Gastrocnemius medialis (tissue), 4 donors: ENCODE results near the gene BBX. TPM values are rescaled to one million over a fixed set of nuclear protein-coding genes. Genes with fewer than 3 reads are reported as not detected.

Experiments
- ATAC-seq, 2 donors: fragments of 150-250 bp; one replicate each; pipeline ENCODE4 v1.9.1; 2016
- DNase-seq, 2 donors: peaks; one replicate each; pipeline ENCODE4 v3.0.0-alpha.2; 2019
- H3K27ac ChIP-seq, 4 donors: fragments of 200-600 bp; sonication (generic); 1 replicate in 1 of 4; 2 replicates in 3 of 4; pipeline ENCODE4 v1.5.1; 2016 to 2018; ENCODE audit warnings: mild to moderate bottlenecking in 2 of 4, moderate library complexity in 1 of 4
- H3K27me3 ChIP-seq, 3 donors: fragments of 200-600 bp; sonication (generic) in 2 of 3; 1 replicate in 1 of 3; 2 replicates in 2 of 3; pipeline versions ENCODE4 v1.5.1 to v1.6.0; 2016 to 2019; ENCODE audit warnings: mild to moderate bottlenecking in 1 of 3, moderate library complexity in 1 of 3
- H3K36me3 ChIP-seq, 2 donors: fragments of 200-600 bp; sonication (generic) in 1 of 2; one replicate each; pipeline ENCODE4 v1.5.1; 2017 to 2018
- H3K4me1 ChIP-seq, 2 donors: fragments of 200-600 bp; sonication (generic) in 1 of 2; one replicate each; pipeline ENCODE4 v1.5.1; 2016 to 2017; ENCODE audit warnings: mild to moderate bottlenecking in 2 of 2
- H3K4me3 ChIP-seq, 4 donors: fragments of 200-600 bp; sonication (generic) in 3 of 4; 1 replicate in 1 of 4; 2 replicates in 3 of 4; pipeline ENCODE4 v1.5.1; 2016 to 2019; ENCODE audit warnings: mild to moderate bottlenecking in 2 of 4
- H3K9me3 ChIP-seq, 3 donors: fragments of 200-600 bp; sonication (generic) in 2 of 3; 1 replicate in 1 of 3; 2 replicates in 2 of 3; pipeline ENCODE4 v1.5.1; 2016 to 2019
- CTCF ChIP-seq, 5 experiments: fragments of 450-650 bp in 3 of 5; fragments of 200-600 bp in 2 of 5; sonication (generic) in 2 of 5; IDR thresholded peaks in 4 of 5; conservative IDR thresholded peaks in 1 of 5; 1 replicate in 4 of 5; 2 replicates in 1 of 5; pipeline ENCODE4 v1.5.1; 2016 to 2019; ENCODE audit warnings: antibody characterized with exemption in 5 of 5, mild to moderate bottlenecking in 3 of 5, moderate library complexity in 3 of 5
- POLR2A ChIP-seq, 2 donors: fragments of 450-650 bp; IDR thresholded peaks; one replicate each; pipeline ENCODE4 v1.6.1; 2017; ENCODE audit warnings: antibody characterized with exemption in 2 of 2, mild to moderate bottlenecking in 2 of 2, moderate library complexity in 2 of 2
- in situ Hi-C, 4 donors: fragments of 200-750 bp; cut with MboI; loops; one replicate each; pipeline versions ENCODE4 v1.15.0 to v1.8.0; 2017; ENCODE audit warnings: low sequenced_read_pairs in 4 of 4
- intact Hi-C: fragments of 100-400 bp; cut with DNase I; formaldehyde crosslinking; loops from one replicate; pipeline ENCODE4 v1.15.1; 2023; ENCODE audit warnings: low total_unique reads
- total RNA-seq, 4 donors: library from RNA; depleted of rRNA; stranded (reverse); fragments of >200 nt; gene quantifications; one replicate each; pipeline versions ENCODE4 v1.1.0 to v1.2.3, GENCODE V29; 2016

Gene BBX
- total RNA-seq, 4 donors from 2014 or later = 15.2 to 48.3 (median 20.1) TPM

GRCh38 chr3:107674371-107674770, 151.6 kb downstream of the BBX start:
- no peak overlapping the region for H3K4me3 ChIP-seq
- intact Hi-C loops = loop anchor here (2.0 kb wide), 1 partner anchor 14 kb away; no protein-coding TSS in a partner anchor
- H3K27me3 ChIP-seq = no peaks in the 10 kb centered on the region
- no peaks in the 10 kb centered on the region for H3K9me3 ChIP-seq
- in situ Hi-C loops = loop anchor here in 3 of 4 donors (10.0 to 25.0 kb wide), 2 partner anchors 60 to 437 kb away; no protein-coding TSS in a partner anchor
- ATAC-seq (peak; percentile 68 to 70), DNase-seq (no peak)
- H3K36me3 ChIP-seq = no peaks in the 10 kb centered on the region
- TF ChIP-seq POLR2A (IDR thresholded peaks at IDR 0.05) (no peak), CTCF (IDR thresholded peaks at IDR 0.05 in 4 of 5, conservative IDR thresholded peaks at IDR 0.05 in 1 of 5) (no peak)
- H3K27ac ChIP-seq = no peak overlapping the region
- H3K4me1 ChIP-seq = peaks cover 5 to 6% of the 10 kb centered on the region in 2 donors

GRCh38 chr3:107675233-107675900, 152.6 kb downstream of the BBX start:
- Histone ChIP-seq H3K9me3 (no peaks in the 10 kb centered on the region), H3K4me1 (peaks cover 5 to 11% of the 10 kb centered on the region in 2 donors), H3K36me3 (no peaks in the 10 kb centered on the region), H3K27ac (no peak overlapping the region), H3K4me3 (no peak overlapping the region), H3K27me3 (no peaks in the 10 kb centered on the region)
- TF ChIP-seq CTCF (IDR thresholded peaks at IDR 0.05 in 4 of 5, conservative IDR thresholded peaks at IDR 0.05 in 1 of 5) (no peak), POLR2A (IDR thresholded peaks at IDR 0.05) (no peak)
- no peak for DNase-seq
- intact Hi-C loops = loop anchor here (2.0 to 5.0 kb wide), 3 partner anchors 15 to 252 kb away; no protein-coding TSS in a partner anchor
- in situ Hi-C loops = loop anchor here in 2 of 4 donors (10.0 kb wide), 1 partner anchor 59 kb away; no protein-coding TSS in a partner anchor
- no peak for ATAC-seq

- Histone ChIP-seq H3K9me3 (no peaks in the 10 kb centered on the region), H3K27ac (no peak overlapping the region), H3K27me3 (no peaks in the 10 kb centered on the region), H3K4me3 (no peak overlapping the region), H3K36me3 (no peaks in the 10 kb centered on the region), H3K4me1 (peaks cover 0 to 11% of the 10 kb centered on the region in 2 donors)
- in situ Hi-C loops = loop anchor here in 2 of 4 donors (10.0 kb wide), 1 partner anchor 58 kb away; no protein-coding TSS in a partner anchor
- intact Hi-C loops = loop anchor here (5.0 kb wide), 2 partner anchors 66 to 251 kb away; no protein-coding TSS in a partner anchor
- ATAC-seq (no peak), DNase-seq (no peak)
- TF ChIP-seq CTCF (IDR thresholded peaks at IDR 0.05 in 4 of 5, conservative IDR thresholded peaks at IDR 0.05 in 1 of 5) (peak; percentile 32 to 70 (median 55)), POLR2A (IDR thresholded peaks at IDR 0.05) (no peak)
These were observed 153.9 kb downstream of the BBX start for GRCh38 chr3:107676469-107677309.

GRCh38 chr3:107679921-107680320, 157.2 kb downstream of the BBX start:
- Histone ChIP-seq H3K27ac (no peak overlapping the region), H3K36me3 (no peaks in the 10 kb centered on the region), H3K4me3 (no peak overlapping the region), H3K9me3 (no peaks in the 10 kb centered on the region), H3K27me3 (no peaks in the 10 kb centered on the region), H3K4me1 (peaks cover 8 to 18% of the 10 kb centered on the region in 2 donors)
- TF ChIP-seq POLR2A (IDR thresholded peaks at IDR 0.05) = no peak
- no peak for TF ChIP-seq CTCF (IDR thresholded peaks at IDR 0.05 in 4 of 5, conservative IDR thresholded peaks at IDR 0.05 in 1 of 5)
- intact Hi-C loops (loop anchor here (5.0 kb wide), 2 partner anchors 62 to 247 kb away; no protein-coding TSS in a partner anchor), in situ Hi-C loops (loop anchor here in 2 of 4 donors (10.0 kb wide), 1 partner anchor 55 kb away; no protein-coding TSS in a partner anchor)
- ATAC-seq = no peak
- DNase-seq = no peak
